GM18951 (cell line): ENCODE measurements around the gene THAP5.

Experiments used
- POLR2A ChIP-seq: IDR thresholded peaks from 4 replicates; pipeline ENCODE4 v1.6.1; 2011; ENCODE audit warnings: mild to moderate bottlenecking; ENCODE audit not compliant: insufficient read length, insufficient read depth; ENCODE audit errors: extremely low read depth
- in situ Hi-C: fragments of 300-500 bp; cut with MboI; formaldehyde crosslinking; loops from one replicate; pipeline ENCODE4 v1.12.0; 2022; ENCODE audit warnings: low sequenced_read_pairs, mixed read lengths, inconsistent platforms; ENCODE audit not compliant: unreplicated experiment

Gene THAP5

GRCh38 chr7:108598914-108599580 lies 29.5 kb upstream of the THAP5 start:
- no peak for TF ChIP-seq POLR2A

GRCh38 chr7:108598153-108598552 lies 28.6 kb upstream of the THAP5 start:
- no peak for TF ChIP-seq POLR2A
- in situ Hi-C loops, result no loop called here

More at GRCh38 chr7:108598914-108599580, 29.5 kb upstream of the THAP5 start:
- in situ Hi-C loops, result no loop called here

- in situ Hi-C loops, result no loop called here
- TF ChIP-seq POLR2A, result no peak
These were observed 27.1 kb upstream of the THAP5 start for GRCh38 chr7:108596560-108596959.

- in situ Hi-C loops, result no loop called here
These were observed 23.2 kb upstream of the THAP5 start for GRCh38 chr7:108592646-108593201.

GRCh38 chr7:108590606-108591005 lies 21.1 kb upstream of the THAP5 start:
- in situ Hi-C loops, result no loop called here
- no peak for TF ChIP-seq POLR2A

More at GRCh38 chr7:108592646-108593201, 23.2 kb upstream of the THAP5 start:
- no peak for TF ChIP-seq POLR2A

- TF ChIP-seq POLR2A, result no peak
- in situ Hi-C loops, result no loop called here
These were observed 20.4 kb upstream of the THAP5 start for GRCh38 chr7:108589874-108590273.

GRCh38 chr7:108589199-108589598 lies 19.7 kb upstream of the THAP5 start:
- in situ Hi-C loops, result no loop called here
- no peak for TF ChIP-seq POLR2A

GRCh38 chr7:108586274-108586710 lies 16.8 kb upstream of the THAP5 start:
- TF ChIP-seq POLR2A, result no peak
- in situ Hi-C loops, result no loop called here

GRCh38 chr7:108585843-108586242 lies 16.3 kb upstream of the THAP5 start:
- TF ChIP-seq POLR2A, result no peak
- in situ Hi-C loops, result no loop called here

GRCh38 chr7:108584211-108584610 lies 14.7 kb upstream of the THAP5 start:
- no peak for TF ChIP-seq POLR2A
- in situ Hi-C loops, result no loop called here

GRCh38 chr7:108581655-108582491 lies 12.4 kb upstream of the THAP5 start:
- no peak for TF ChIP-seq POLR2A
- in situ Hi-C loops, result no loop called here

- in situ Hi-C loops, result no loop called here
- TF ChIP-seq POLR2A, result no peak
These were observed 10.8 kb upstream of the THAP5 start for GRCh38 chr7:108580298-108580697.

GRCh38 chr7:108578937-108579336 lies 9.4 kb upstream of the THAP5 start:
- no peak for TF ChIP-seq POLR2A
- in situ Hi-C loops, result no loop called here
